HEK293T (cell line): ENCODE results near the gene CCL27.

ENCODE experiments used
- ARNT ChIP-seq: fragments of 450-650 bp; IDR thresholded peaks from 2 replicates; pipeline ENCODE4 v1.6.1; 2017; ENCODE audit warnings: mild to moderate bottlenecking
- BHLHE40 ChIP-seq: fragments of 450-650 bp; IDR thresholded peaks from 2 replicates; pipeline ENCODE4 v1.6.1; 2016; ENCODE audit warnings: mild to moderate bottlenecking, moderate library complexity, borderline replicate concordance
- ELF4 ChIP-seq: fragments of 450-650 bp; IDR thresholded peaks from 2 replicates; pipeline ENCODE4 v1.6.1; 2017; ENCODE audit warnings: antibody characterized with exemption
- FOXA1 ChIP-seq: fragments of 450-650 bp; IDR thresholded peaks from 2 replicates; pipeline ENCODE4 v1.6.1; 2016; ENCODE audit warnings: mild to moderate bottlenecking
- FOXK2 ChIP-seq: fragments of 450-650 bp; IDR thresholded peaks from 2 replicates; pipeline ENCODE4 v1.6.1; 2016; ENCODE audit warnings: mild to moderate bottlenecking
- FOXM1 ChIP-seq: fragments of 450-650 bp; IDR thresholded peaks from 2 replicates; pipeline ENCODE4 v1.6.1; 2017; ENCODE audit warnings: mild to moderate bottlenecking, borderline replicate concordance
- HDGF ChIP-seq: fragments of 450-650 bp; IDR thresholded peaks from 2 replicates; pipeline ENCODE4 v1.6.1; 2017; ENCODE audit warnings: antibody characterized with exemption, borderline replicate concordance
- LEF1 ChIP-seq: fragments of 450-650 bp; IDR thresholded peaks from 2 replicates; pipeline ENCODE4 v1.6.1; 2017; ENCODE audit warnings: mild to moderate bottlenecking, borderline replicate concordance
- NFRKB ChIP-seq: fragments of 450-650 bp; IDR thresholded peaks from 2 replicates; pipeline ENCODE4 v1.6.1; 2016; ENCODE audit warnings: mild to moderate bottlenecking, moderate library complexity
- SP1 ChIP-seq: fragments of 450-650 bp; IDR thresholded peaks from 2 replicates; pipeline ENCODE4 v1.6.1; 2017
- SUZ12 ChIP-seq: fragments of 450-650 bp; IDR thresholded peaks from 2 replicates; pipeline ENCODE4 v1.6.1; 2016; ENCODE audit warnings: mild to moderate bottlenecking
- TARDBP ChIP-seq: fragments of 450-650 bp; IDR thresholded peaks from 2 replicates; pipeline ENCODE4 v1.6.1; 2016
- TF ChIP-seq, protein P1 (sequence below): fragments of 450-650 bp; IDR thresholded peaks from 2 replicates; pipeline ENCODE4 v1.6.1; 2016

DNA sequence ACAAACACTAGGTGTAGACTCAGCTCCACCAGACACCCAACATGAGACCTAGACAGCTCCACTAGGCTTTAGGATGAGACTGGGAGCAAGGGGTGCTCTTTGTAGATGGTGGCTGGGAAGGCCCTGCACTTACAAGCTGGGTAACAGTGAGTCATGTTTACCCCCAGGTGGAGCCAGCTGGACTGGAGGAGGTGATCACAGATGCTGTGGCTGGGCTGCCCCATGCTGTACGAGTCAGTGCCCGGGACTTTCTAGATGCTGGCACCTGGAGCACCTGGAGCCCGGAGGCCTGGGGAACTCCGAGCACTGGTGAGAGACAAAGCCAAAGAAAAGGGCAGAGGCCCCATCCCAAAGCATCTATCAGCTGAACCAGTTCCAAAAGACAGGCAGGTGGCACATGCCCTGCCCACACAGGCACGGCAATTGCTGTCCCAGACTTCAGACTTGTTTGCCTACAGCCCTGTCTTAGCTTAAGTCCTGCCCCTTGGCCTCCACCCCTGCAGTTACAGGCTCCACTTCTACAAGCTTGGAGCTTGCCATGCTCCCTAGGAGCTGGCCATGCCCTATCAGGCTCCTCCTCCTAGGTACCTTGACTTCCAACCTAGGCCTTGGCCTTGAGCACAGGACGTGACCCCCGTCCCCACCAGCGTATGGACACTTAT is 2.7 kb downstream of the CCL27 start:
- no peak for TF ChIP-seq FOXM1
- no peak for TF ChIP-seq SP1
- no peak for TF ChIP-seq SUZ12
- TF ChIP-seq NFRKB: no peak
- no peak for TF ChIP-seq ARNT
- no peak for TF ChIP-seq ELF4
- TF ChIP-seq FOXA1: no peak
- no peak for TF ChIP-seq BHLHE40
- TF ChIP-seq, protein P1, sequence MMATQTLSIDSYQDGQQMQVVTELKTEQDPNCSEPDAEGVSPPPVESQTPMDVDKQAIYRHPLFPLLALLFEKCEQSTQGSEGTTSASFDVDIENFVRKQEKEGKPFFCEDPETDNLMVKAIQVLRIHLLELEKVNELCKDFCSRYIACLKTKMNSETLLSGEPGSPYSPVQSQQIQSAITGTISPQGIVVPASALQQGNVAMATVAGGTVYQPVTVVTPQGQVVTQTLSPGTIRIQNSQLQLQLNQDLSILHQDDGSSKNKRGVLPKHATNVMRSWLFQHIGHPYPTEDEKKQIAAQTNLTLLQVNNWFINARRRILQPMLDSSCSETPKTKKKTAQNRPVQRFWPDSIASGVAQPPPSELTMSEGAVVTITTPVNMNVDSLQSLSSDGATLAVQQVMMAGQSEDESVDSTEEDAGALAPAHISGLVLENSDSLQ: no peak
- TF ChIP-seq FOXK2: no peak
- no peak for TF ChIP-seq LEF1
- TF ChIP-seq HDGF: no peak
- TF ChIP-seq TARDBP: no peak
